Sigmoid colon (tissue), 7 donors: ENCODE results near the gene ANKRD33. TPM values are rescaled to one million over a fixed set of nuclear protein-coding genes. Genes with fewer than 3 reads are reported as not detected.

ENCODE experiments used
- DNase-seq: peaks from one replicate; pipeline ENCODE4 v3.0.0-alpha.2; 2019
- H3K27ac ChIP-seq, 4 donors: fragments of 200-600 bp; sonication (generic); one replicate each; pipeline ENCODE4 v1.5.1; 2016 to 2019; ENCODE audit warnings: mild to moderate bottlenecking in 1 of 4
- H3K27me3 ChIP-seq, 3 donors: fragments of 200-600 bp; sonication (generic); one replicate each; pipeline ENCODE4 v1.5.1; 2019; ENCODE audit warnings: mild to moderate bottlenecking in 1 of 3
- H3K36me3 ChIP-seq, 4 donors: fragments of 200-600 bp; sonication (generic); one replicate each; pipeline ENCODE4 v1.5.1; 2016 to 2019
- H3K4me1 ChIP-seq, 4 donors: fragments of 200-600 bp; sonication (generic); one replicate each; pipeline ENCODE4 v1.5.1; 2017 to 2019
- H3K4me3 ChIP-seq, 4 donors: fragments of 200-600 bp; sonication (generic); one replicate each; pipeline ENCODE4 v1.5.1; 2017 to 2019; ENCODE audit warnings: mild to moderate bottlenecking in 2 of 4, moderate library complexity in 1 of 4
- H3K9me3 ChIP-seq, 4 donors: fragments of 200-600 bp in 3 of 4; sonication (generic) in 3 of 4; one replicate each; pipeline versions ENCODE4 v1.5.1 to v1.6.1; 2013 to 2019
- CTCF ChIP-seq, 4 experiments: fragments of 450-650 bp in 3 of 4; fragments of 200-600 bp in 1 of 4; IDR thresholded peaks; one replicate each; pipeline ENCODE4 v1.5.1; 2016 to 2019; ENCODE audit warnings: antibody characterized with exemption in 4 of 4, mild to moderate bottlenecking in 3 of 4, moderate library complexity in 2 of 4
- EP300 ChIP-seq, 4 donors: sonication (generic); formaldehyde crosslinking; IDR thresholded peaks; one replicate each; pipeline ENCODE4 v1.6.1; 2017; ENCODE audit warnings: antibody characterized with exemption in 4 of 4
- POLR2A ChIP-seq, 2 donors: fragments of 450-650 bp; IDR thresholded peaks; one replicate each; pipeline ENCODE4 v1.6.1; 2016; ENCODE audit warnings: antibody characterized with exemption in 2 of 2, mild to moderate bottlenecking in 2 of 2, moderate library complexity in 2 of 2
- POLR2AphosphoS5 ChIP-seq, 4 donors: sonication (generic); formaldehyde crosslinking; IDR thresholded peaks; one replicate each; pipeline ENCODE4 v1.6.1; 2017; ENCODE audit warnings: antibody characterized with exemption in 4 of 4
- WGBS, 2 donors: extraction: QIAGEN DNeasy Blood & Tissue Kit; methylation state at CpG; one replicate each; pipeline ENCODE4 v1.1.7; 2013; 5-methylcytosine and 5-hydroxymethylcytosine counted together
- intact Hi-C: fragments of 100-400 bp; cut with DNase I; formaldehyde crosslinking; loops from one replicate; pipeline ENCODE4 v1.15.1; 2023
- polyA plus RNA-seq, 3 donors: library from polyadenylated mRNA; stranded (reverse); fragments of 200-250 nt; gene quantifications; one replicate each; pipeline ENCODE4 v1.2.3, GENCODE V29; 2013
- total RNA-seq, 4 donors: library from RNA; depleted of rRNA; stranded (reverse); fragments of >200 nt; gene quantifications; one replicate each; pipeline ENCODE4 v1.1.0, GENCODE V29; 2016
- donor health status: healthy with polysubstance abuse.
- donor health status: Bipolar disorder and iron deficiency.
- donor health status: healthy.

ANKRD33 gene
- total and polyA plus RNA-seq, 7 donors, result 0.16 TPM; not detected in 6

GRCh38 chr12:51913071-51914033 is 25.4 kb downstream of the ANKRD33 start:
- peaks cover 0 to 9% (median 0%) of the 10 kb centered on the region in 4 donors for H3K36me3 ChIP-seq
- H3K4me1 ChIP-seq, result peaks cover 0 to 20% (median 11%) of the 10 kb centered on the region in 4 donors
- peak; percentile 64 for DNase-seq
- no peaks in the 10 kb centered on the region for H3K9me3 ChIP-seq
- H3K4me3 ChIP-seq, result peak overlapping the region in 1 of 4 donors; percentile 2
- H3K27ac ChIP-seq, result peak overlapping the region in 3 of 4 donors; percentile 33 to 90 (median 37)
- intact Hi-C loops, result no loop called here
- peaks cover 0 to 17% (median 8%) of the 10 kb centered on the region in 3 donors for H3K27me3 ChIP-seq
- WGBS, 2 donors, result 84 to 85% methylated on average over 30 of the region's 30 CpGs
- TF ChIP-seq POLR2A (IDR thresholded peaks at IDR 0.05), result no peak
- no peak for TF ChIP-seq CTCF (IDR thresholded peaks at IDR 0.05)
- no peak for TF ChIP-seq EP300 (IDR thresholded peaks at IDR 0.05)
- TF ChIP-seq POLR2AphosphoS5 (IDR thresholded peaks at IDR 0.05), result no peak

- peaks cover 0 to 9% (median 0%) of the 10 kb centered on the region in 4 donors for H3K36me3 ChIP-seq
- TF ChIP-seq CTCF (IDR thresholded peaks at IDR 0.05) (no peak), EP300 (IDR thresholded peaks at IDR 0.05) (no peak), POLR2AphosphoS5 (IDR thresholded peaks at IDR 0.05) (no peak), POLR2A (IDR thresholded peaks at IDR 0.05) (no peak)
- peaks cover 0 to 20% (median 11%) of the 10 kb centered on the region in 4 donors for H3K4me1 ChIP-seq
- peak; percentile 59 for DNase-seq
- H3K9me3 ChIP-seq, result no peaks in the 10 kb centered on the region
- no peak overlapping the region for H3K4me3 ChIP-seq
- no peak overlapping the region for H3K27ac ChIP-seq
- H3K27me3 ChIP-seq, result peaks cover 0 to 7% (median 1%) of the 10 kb centered on the region in 3 donors
- 88 to 93% methylated on average over 17 of the region's 17 CpGs for WGBS, 2 donors
- intact Hi-C loops, result no loop called here
Measured at GRCh38 chr12:51914034-51914923, 26.4 kb downstream of the ANKRD33 start.

GRCh38 chr12:51915003-51915625 is 27.2 kb downstream of the ANKRD33 start:
- H3K27ac ChIP-seq, result no peak overlapping the region
- WGBS, 2 donors, result 84 to 89% methylated on average over 28 of the region's 28 CpGs
- no peak overlapping the region for H3K4me3 ChIP-seq
- TF ChIP-seq POLR2AphosphoS5 (IDR thresholded peaks at IDR 0.05) (no peak), CTCF (IDR thresholded peaks at IDR 0.05) (no peak), POLR2A (IDR thresholded peaks at IDR 0.05) (no peak), EP300 (IDR thresholded peaks at IDR 0.05) (no peak)
- H3K9me3 ChIP-seq, result no peaks in the 10 kb centered on the region
- H3K36me3 ChIP-seq, result peaks cover 0 to 9% (median 0%) of the 10 kb centered on the region in 4 donors
- intact Hi-C loops, result no loop called here
- H3K27me3 ChIP-seq, result peaks cover 0 to 7% (median 0%) of the 10 kb centered on the region in 3 donors
- DNase-seq, result peak; percentile 45
- peaks cover 0 to 20% (median 11%) of the 10 kb centered on the region in 4 donors for H3K4me1 ChIP-seq

GRCh38 chr12:51915951-51916350 is 28.0 kb downstream of the ANKRD33 start:
- no peak overlapping the region for H3K27ac ChIP-seq
- WGBS, 2 donors, result 97% methylated on average over 11 of the region's 11 CpGs
- no peak overlapping the region for H3K4me3 ChIP-seq
- TF ChIP-seq CTCF (IDR thresholded peaks at IDR 0.05) (no peak), POLR2AphosphoS5 (IDR thresholded peaks at IDR 0.05) (no peak), POLR2A (IDR thresholded peaks at IDR 0.05) (no peak), EP300 (IDR thresholded peaks at IDR 0.05) (no peak)
- intact Hi-C loops, result no loop called here
- peak; percentile 38 for DNase-seq
- peaks cover 0 to 7% (median 0%) of the 10 kb centered on the region in 3 donors for H3K27me3 ChIP-seq
- H3K36me3 ChIP-seq, result peaks cover 0 to 9% (median 0%) of the 10 kb centered on the region in 4 donors
- peaks cover 0 to 20% (median 10%) of the 10 kb centered on the region in 4 donors for H3K4me1 ChIP-seq
- H3K9me3 ChIP-seq, result no peaks in the 10 kb centered on the region
